LNCaP clone FGC (cell line): ENCODE measurements around the gene FOSL1.

Experiments
- DNase-seq: peaks from one replicate; pipeline ENCODE4 v3.0.0-alpha.2; 2011; ENCODE audit warnings: low read depth
- H3K4me3 ChIP-seq: 2 replicates; pipeline ENCODE4 v1.5.1; 2011; ENCODE audit warnings: mild to moderate bottlenecking, low read depth, low read length, control low read depth
- CTCF ChIP-seq: IDR thresholded peaks from 2 replicates; pipeline ENCODE4 v1.5.1; 2012; ENCODE audit warnings: mild to moderate bottlenecking; ENCODE audit not compliant: control insufficient read depth, insufficient read depth; ENCODE audit errors: extremely low read depth

Gene FOSL1

GRCh38 chr11:65900125-65900898 is at the start of gene FOSL1:
Gene FOSL1 (minus strand): TSS chr11:65900388. CDS start chr11:65900339, 49 bp downstream.
- peak; percentile 60 for DNase-seq
- no peak for TF ChIP-seq CTCF
- H3K4me3 ChIP-seq: peak within 1 kb of the TSS; percentile 46

- H3K4me3 ChIP-seq: no peak overlapping the region
- no peak for TF ChIP-seq CTCF
Measured at GRCh38 chr11:65947603-65948125, 47.5 kb upstream of the FOSL1 start.

GRCh38 chr11:65947133-65947532 is 46.9 kb upstream of the FOSL1 start:
- no peak for TF ChIP-seq CTCF
- no peak overlapping the region for H3K4me3 ChIP-seq
- DNase-seq: no peak

More at GRCh38 chr11:65947603-65948125, 47.5 kb upstream of the FOSL1 start:
- DNase-seq: no peak

- TF ChIP-seq CTCF: no peak
- no peak overlapping the region for H3K4me3 ChIP-seq
Measured at GRCh38 chr11:65946655-65947054, 46.5 kb upstream of the FOSL1 start.

GRCh38 chr11:65945941-65946558 is 45.9 kb upstream of the FOSL1 start:
- TF ChIP-seq CTCF: no peak
- no peak for DNase-seq

More at GRCh38 chr11:65946655-65947054, 46.5 kb upstream of the FOSL1 start:
- no peak for DNase-seq

GRCh38 chr11:65945430-65945911 is 45.3 kb upstream of the FOSL1 start, which contains the start of gene TSGA10IP:
Gene TSGA10IP (plus strand): TSS chr11:65945480. CDS start chr11:65945676, 196 bp downstream.
- no peak within 1 kb of the TSS for H3K4me3 ChIP-seq
- TF ChIP-seq CTCF: no peak
- no peak for DNase-seq

More at GRCh38 chr11:65945941-65946558, 45.9 kb upstream of the FOSL1 start:
- no peak overlapping the region for H3K4me3 ChIP-seq
